SK-N-MC (cell line): ENCODE measurements around the gene TMEM132D.

Experiments
- DNase-seq: peaks from one replicate; pipeline ENCODE4 v3.0.0-alpha.2; 2011; ENCODE audit warnings: low read depth, low spot score
- H3K27ac ChIP-seq: fragments of 200-600 bp; sonication (generic); 2 replicates; pipeline ENCODE4 v1.5.1; 2016; ENCODE audit warnings: mixed run types
- H3K36me3 ChIP-seq: fragments of 200-600 bp; sonication (generic); 2 replicates; pipeline ENCODE4 v1.6.1; 2017; ENCODE audit warnings: antibody characterized with exemption, low read length, mixed read lengths; ENCODE audit not compliant: insufficient read depth
- H3K4me3 ChIP-seq: fragments of 200-600 bp; sonication (generic); 2 replicates; pipeline ENCODE4 v1.5.1; 2016
- H3K9ac ChIP-seq: fragments of 200-600 bp; sonication (generic); 2 replicates; pipeline ENCODE4 v1.8.0; 2017; ENCODE audit warnings: mixed run types, mixed read lengths; ENCODE audit not compliant: insufficient read length
- H3K9me3 ChIP-seq: fragments of 200-600 bp; sonication (generic); 2 replicates; pipeline ENCODE4 v1.6.1; 2017; ENCODE audit warnings: low read depth, mild to moderate bottlenecking, antibody characterized with exemption, low read length, moderate library complexity, mixed read lengths
- EZH2 ChIP-seq: fragments of 200-600 bp; sonication (generic); IDR thresholded peaks from one replicate; pipeline ENCODE4 v1.6.1; 2017; ENCODE audit warnings: antibody characterized with exemption
- FOXP2 ChIP-seq: optimal IDR thresholded peaks from 2 replicates; pipeline ENCODE3; 2011; ENCODE audit warnings: mild to moderate bottlenecking, moderate library complexity; ENCODE audit not compliant: insufficient read depth; ENCODE audit errors: extremely low read length, control extremely low read depth
- POLR2AphosphoS5 ChIP-seq: IDR thresholded peaks from 2 replicates; pipeline ENCODE4 v1.6.1; 2012; ENCODE audit warnings: mild to moderate bottlenecking, low read depth, low read length, borderline replicate concordance

The TMEM132D gene

GRCh38 chr12:129101404-129101803, 802.4 kb downstream of the TMEM132D start:
- no peak for TF ChIP-seq FOXP2
- TF ChIP-seq POLR2AphosphoS5, result no peak
- no peaks in the 10 kb centered on the region for H3K9me3 ChIP-seq
- H3K36me3 ChIP-seq, result no peaks in the 10 kb centered on the region
- H3K27ac ChIP-seq, result no peak overlapping the region
- no peak for DNase-seq
- H3K9ac ChIP-seq, result no peak overlapping the region
- no peak overlapping the region for H3K4me3 ChIP-seq

DNA sequence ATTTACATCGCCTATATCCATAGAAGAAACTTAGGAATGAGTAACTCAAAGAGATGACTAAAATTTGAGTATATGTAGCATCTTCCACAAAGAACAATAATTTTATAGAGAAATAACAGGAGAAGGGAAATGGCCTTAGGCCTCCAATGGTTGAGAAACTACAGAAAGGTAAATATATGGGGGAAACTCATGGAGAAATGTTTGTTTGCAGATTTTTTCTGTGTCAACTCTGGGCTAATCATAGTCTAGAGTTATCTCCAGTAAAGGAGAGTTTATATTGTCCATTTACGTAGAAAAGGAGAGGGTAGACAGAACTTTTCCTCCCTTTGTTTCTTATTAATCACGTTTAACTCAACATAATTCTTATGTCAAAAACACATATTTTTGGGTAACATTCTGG, 806.4 kb downstream of the TMEM132D start:
- Histone ChIP-seq H3K27ac (no peak overlapping the region), H3K9me3 (no peaks in the 10 kb centered on the region), H3K9ac (no peak overlapping the region), H3K4me3 (no peak overlapping the region), H3K36me3 (no peaks in the 10 kb centered on the region)
- TF ChIP-seq POLR2AphosphoS5, result no peak
- TF ChIP-seq EZH2, result no peak
- TF ChIP-seq FOXP2, result no peak
- no peak for DNase-seq

DNA sequence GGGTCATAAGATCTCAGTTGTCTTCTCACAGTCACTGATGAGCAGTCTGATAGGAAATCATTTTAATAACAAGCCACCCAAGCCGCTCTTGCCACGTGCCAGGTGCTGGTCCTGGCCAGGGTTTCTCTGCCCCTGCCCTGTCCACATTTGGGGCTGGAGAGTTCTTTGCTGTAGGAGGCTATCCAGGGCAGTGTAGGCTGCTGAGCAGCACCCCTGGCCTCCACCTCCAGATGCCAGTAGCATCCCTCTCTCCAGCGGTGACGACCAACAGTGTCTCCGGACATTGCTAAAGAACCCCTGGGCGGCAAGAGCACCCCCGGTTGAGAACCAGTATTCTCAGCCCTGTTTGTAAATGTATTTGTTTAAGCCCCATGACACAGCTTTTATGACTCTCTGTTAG, 806.9 kb downstream of the TMEM132D start:
- TF ChIP-seq POLR2AphosphoS5 (no peak), FOXP2 (no peak), EZH2 (no peak)
- Histone ChIP-seq H3K9ac (no peak overlapping the region), H3K36me3 (no peaks in the 10 kb centered on the region), H3K27ac (no peak overlapping the region), H3K4me3 (no peak overlapping the region), H3K9me3 (no peaks in the 10 kb centered on the region)
- no peak for DNase-seq

- TF ChIP-seq FOXP2, result no peak
- no peak for TF ChIP-seq POLR2AphosphoS5
- TF ChIP-seq EZH2, result no peak
- Histone ChIP-seq H3K9me3 (no peaks in the 10 kb centered on the region), H3K4me3 (no peak overlapping the region), H3K27ac (no peak overlapping the region), H3K9ac (no peak overlapping the region), H3K36me3 (no peaks in the 10 kb centered on the region)
- no peak for DNase-seq
These were observed 807.6 kb downstream of the TMEM132D start for GRCh38 chr12:129096184-129096583.

DNA sequence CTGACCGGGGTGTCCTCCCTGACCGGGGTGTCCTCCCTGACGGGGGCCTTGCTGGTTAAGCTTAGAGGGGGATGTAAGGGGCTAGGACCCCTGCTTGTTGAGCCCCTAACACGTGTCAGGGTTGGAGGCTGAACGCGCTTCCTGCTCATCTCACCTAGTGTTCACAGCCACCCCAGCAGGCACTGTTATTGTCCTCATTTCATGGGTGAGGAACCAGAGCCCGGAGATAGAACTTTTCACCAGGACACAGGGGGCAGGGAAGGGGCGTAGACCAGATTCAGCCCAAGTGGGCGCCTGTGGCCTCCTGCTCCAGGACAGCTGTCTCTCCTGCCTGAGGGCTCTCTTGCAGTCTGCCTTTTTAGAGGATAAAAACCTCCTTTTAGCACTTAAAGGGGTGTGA, 814.2 kb downstream of the TMEM132D start:
- Histone ChIP-seq H3K27ac (no peak overlapping the region), H3K4me3 (no peak overlapping the region), H3K36me3 (no peaks in the 10 kb centered on the region), H3K9me3 (no peaks in the 10 kb centered on the region), H3K9ac (no peak overlapping the region)
- TF ChIP-seq EZH2, result no peak
- TF ChIP-seq POLR2AphosphoS5, result no peak
- no peak for TF ChIP-seq FOXP2
- no peak for DNase-seq

GRCh38 chr12:129084875-129085826, 818.7 kb downstream of the TMEM132D start:
- TF ChIP-seq POLR2AphosphoS5 (no peak), FOXP2 (no peak), EZH2 (no peak)
- H3K9ac ChIP-seq, result no peak overlapping the region
- no peak overlapping the region for H3K27ac ChIP-seq
- no peaks in the 10 kb centered on the region for H3K9me3 ChIP-seq
- no peak for DNase-seq
- no peak overlapping the region for H3K4me3 ChIP-seq
- H3K36me3 ChIP-seq, result no peaks in the 10 kb centered on the region

DNA sequence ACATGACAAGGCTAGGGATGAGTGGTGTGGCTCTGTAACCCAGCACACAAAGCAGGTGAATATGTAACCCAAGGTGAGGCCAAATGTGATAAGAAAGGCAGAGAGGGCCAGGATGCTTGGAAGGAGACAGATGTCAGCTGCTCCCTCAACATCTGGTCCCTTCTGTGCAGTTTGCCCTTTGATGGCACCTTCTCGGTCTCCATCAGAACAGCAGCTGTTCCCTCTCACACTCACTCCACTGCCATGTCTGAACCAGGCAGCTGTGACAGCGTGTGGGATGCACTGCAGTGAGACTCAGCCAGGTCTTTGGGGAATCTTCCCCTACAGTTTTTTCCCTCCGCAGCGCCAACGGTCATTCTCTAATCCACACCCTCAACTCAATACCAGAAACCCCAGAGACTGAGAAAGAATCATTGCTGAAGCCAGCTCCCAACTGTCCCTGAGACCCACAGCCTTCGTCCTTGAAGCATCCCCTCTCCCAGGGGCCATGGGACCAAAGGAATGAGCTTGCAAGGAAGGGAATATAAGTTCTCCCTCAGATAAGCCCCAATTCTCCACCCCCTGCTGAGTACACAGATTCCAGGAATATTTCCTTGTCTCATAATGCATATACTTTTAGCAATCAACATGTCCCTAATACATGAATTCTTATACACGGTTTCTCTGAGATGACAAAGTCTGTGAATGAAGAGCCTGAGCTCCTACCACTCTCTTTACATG, 820.5 kb downstream of the TMEM132D start:
- no peak overlapping the region for H3K9ac ChIP-seq
- no peak overlapping the region for H3K27ac ChIP-seq
- H3K36me3 ChIP-seq, result no peaks in the 10 kb centered on the region
- H3K4me3 ChIP-seq, result no peak overlapping the region
- DNase-seq, result no peak
- H3K9me3 ChIP-seq, result no peaks in the 10 kb centered on the region
- TF ChIP-seq FOXP2, result no peak
- no peak for TF ChIP-seq EZH2

- DNase-seq, result no peak
- H3K4me3 ChIP-seq, result no peak overlapping the region
- no peak for TF ChIP-seq EZH2
- TF ChIP-seq POLR2AphosphoS5, result no peak
- no peak for TF ChIP-seq FOXP2
- no peaks in the 10 kb centered on the region for H3K9me3 ChIP-seq
- no peak overlapping the region for H3K27ac ChIP-seq
- no peaks in the 10 kb centered on the region for H3K36me3 ChIP-seq
- H3K9ac ChIP-seq, result no peak overlapping the region
These were observed 821.4 kb downstream of the TMEM132D start for GRCh38 chr12:129082441-129082840.
